Glutamatergic neuron (in vitro differentiated cells): Measurements from ENCODE around the gene MTG1. TPM values are rescaled to one million over a fixed set of nuclear protein-coding genes. Genes with fewer than 3 reads are reported as not detected.

Experiments
- DNase-seq: peaks from one replicate; pipeline ENCODE4 v3.0.0; 2022
- H3K27ac Mint-ChIP-seq: one replicate; pipeline ENCODE4 v1.8.0; 2020; ENCODE audit warnings: mild to moderate bottlenecking, mixed read lengths, inconsistent platforms; ENCODE audit not compliant: unreplicated experiment
- H3K27me3 Mint-ChIP-seq: one replicate; pipeline ENCODE4 v1.8.0; 2020; ENCODE audit warnings: mild to moderate bottlenecking, moderate library complexity, mixed read lengths, inconsistent platforms; ENCODE audit not compliant: unreplicated experiment
- H3K36me3 Mint-ChIP-seq: one replicate; pipeline ENCODE4 v1.8.0; 2020; ENCODE audit warnings: mild to moderate bottlenecking, mixed read lengths, inconsistent platforms; ENCODE audit not compliant: unreplicated experiment
- H3K4me1 Mint-ChIP-seq: one replicate; pipeline ENCODE4 v1.8.0; 2020; ENCODE audit warnings: mild to moderate bottlenecking, low read depth, mixed read lengths, inconsistent platforms; ENCODE audit not compliant: unreplicated experiment
- H3K4me3 Mint-ChIP-seq: one replicate; pipeline ENCODE4 v1.8.0; 2020; ENCODE audit warnings: mild to moderate bottlenecking, mixed read lengths, inconsistent platforms; ENCODE audit not compliant: unreplicated experiment
- H3K9me3 Mint-ChIP-seq: one replicate; pipeline ENCODE4 v1.8.0; 2020; ENCODE audit warnings: mild to moderate bottlenecking, moderate library complexity, mixed read lengths, inconsistent platforms; ENCODE audit not compliant: unreplicated experiment
- CTCF ChIP-seq: fragments of 200-600 bp; sonication (generic); IDR thresholded peaks from one replicate; pipeline ENCODE4 v1.5.0; 2021; ENCODE audit not compliant: partially characterized antibody, unreplicated experiment
- total RNA-seq: library from RNA; stranded (reverse); fragmentation: NEBNext Ultra II Directional; extraction: Animal tissue kit (Norgen Biotek cat#: 25700); gene quantifications from one replicate; pipeline ENCODE4 v1.2.1, GENCODE V29; 2021; ENCODE audit not compliant: unreplicated experiment

Gene MTG1
- total RNA-seq, 1 donor from 2014 or later, result 76.4 TPM

DNA sequence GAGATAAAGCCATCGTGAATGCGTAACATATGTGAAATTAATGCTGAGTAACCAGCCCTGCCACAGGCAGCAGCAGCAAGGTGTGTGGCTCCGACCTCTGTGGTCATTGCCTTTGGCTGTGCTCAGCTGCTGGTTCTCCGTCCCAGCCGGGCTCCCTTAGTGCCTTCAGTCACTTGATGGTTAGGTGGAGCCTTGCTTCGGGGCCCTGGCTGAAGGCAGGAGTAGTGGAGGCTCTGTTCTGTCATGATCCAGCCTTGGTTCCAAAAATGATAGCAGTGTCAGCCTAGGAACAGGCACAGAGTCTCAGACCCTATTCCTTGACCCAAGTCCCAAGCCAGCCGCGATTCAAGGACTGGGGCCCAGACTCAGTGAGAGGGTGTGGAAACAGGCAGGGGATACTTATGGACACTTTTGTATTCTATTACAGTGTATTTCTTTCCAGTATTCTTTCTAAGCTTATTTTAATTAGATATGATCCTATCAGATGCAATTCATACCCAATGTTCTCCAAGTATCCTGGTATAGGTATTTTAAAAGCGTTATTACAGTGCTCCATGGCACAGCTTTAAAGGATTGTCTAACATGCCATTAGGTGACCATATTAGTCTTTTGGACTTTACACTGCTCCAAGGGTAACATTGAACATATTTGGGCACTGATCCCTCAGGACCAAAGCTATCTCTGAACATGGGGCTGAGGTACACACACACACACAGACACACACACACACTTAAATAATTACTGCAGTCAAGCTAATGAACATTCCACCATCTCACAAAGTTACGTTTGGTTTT is 68.8 kb downstream of the MTG1 start:
- H3K36me3 Mint-ChIP-seq, result peaks cover 10% of the 10 kb centered on the region
- peaks cover 14% of the 10 kb centered on the region for H3K9me3 Mint-ChIP-seq
- H3K27ac Mint-ChIP-seq, result no peak overlapping the region
- H3K4me3 Mint-ChIP-seq, result no peak overlapping the region
- no peak for TF ChIP-seq CTCF
- peaks cover 14% of the 10 kb centered on the region for H3K27me3 Mint-ChIP-seq
- H3K4me1 Mint-ChIP-seq, result no peaks in the 10 kb centered on the region
- no peak for DNase-seq

GRCh38 chr10:133464582-133465031 is 70.7 kb downstream of the MTG1 start:
- Mint-ChIP-seq H3K27ac (no peak overlapping the region), H3K9me3 (peaks cover 14% of the 10 kb centered on the region), H3K27me3 (peaks cover 19% of the 10 kb centered on the region)

GRCh38 chr10:133465191-133465949 is 71.4 kb downstream of the MTG1 start:
- peaks cover 18% of the 10 kb centered on the region for H3K36me3 Mint-ChIP-seq
- no peak for TF ChIP-seq CTCF
- no peaks in the 10 kb centered on the region for H3K4me1 Mint-ChIP-seq
- DNase-seq, result no peak
- H3K4me3 Mint-ChIP-seq, result no peak overlapping the region
- H3K27ac Mint-ChIP-seq, result no peak overlapping the region
- peaks cover 18% of the 10 kb centered on the region for H3K9me3 Mint-ChIP-seq
- peaks cover 17% of the 10 kb centered on the region for H3K27me3 Mint-ChIP-seq

More at GRCh38 chr10:133464582-133465031, 70.7 kb downstream of the MTG1 start:
- Mint-ChIP-seq H3K36me3 (peaks cover 18% of the 10 kb centered on the region), H3K4me3 (no peak overlapping the region), H3K4me1 (no peaks in the 10 kb centered on the region)
- no peak for DNase-seq
- no peak for TF ChIP-seq CTCF

DNA sequence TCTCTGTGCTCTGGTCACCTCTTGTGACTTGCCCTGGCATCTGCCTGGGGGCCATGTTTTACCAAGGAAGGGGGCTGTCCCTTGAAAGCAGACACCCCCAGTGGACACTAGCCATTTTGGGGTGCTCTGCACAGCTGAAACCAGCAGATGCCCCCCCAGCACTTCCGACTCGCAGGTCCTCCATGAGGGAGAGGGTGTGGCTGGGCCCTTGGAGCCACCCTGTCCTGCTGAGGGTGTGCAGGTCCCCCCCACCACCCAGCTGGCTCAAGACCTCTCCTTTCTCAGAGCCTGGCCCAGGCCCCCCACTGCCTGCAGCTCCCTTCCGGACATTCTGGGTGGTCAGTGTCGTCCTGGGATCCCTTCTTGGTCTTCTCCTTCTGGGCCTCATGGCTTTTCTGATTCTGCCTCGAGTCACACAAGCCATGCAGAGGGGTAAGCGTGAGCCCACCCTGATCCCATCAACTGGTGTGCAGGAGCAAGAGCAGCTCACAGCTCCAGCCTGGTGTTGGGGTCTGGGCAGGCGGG is 72.1 kb downstream of the MTG1 start:
- H3K4me3 Mint-ChIP-seq, result no peak overlapping the region
- H3K27me3 Mint-ChIP-seq, result peaks cover 17% of the 10 kb centered on the region
- no peak for TF ChIP-seq CTCF
- no peaks in the 10 kb centered on the region for H3K4me1 Mint-ChIP-seq
- no peak for DNase-seq
- peaks cover 18% of the 10 kb centered on the region for H3K36me3 Mint-ChIP-seq
- no peak overlapping the region for H3K27ac Mint-ChIP-seq
- H3K9me3 Mint-ChIP-seq, result peaks cover 18% of the 10 kb centered on the region
